Heart left ventricle (tissue), 16 donors: ENCODE results near the gene SCARB1. TPM values are rescaled to one million over a fixed set of nuclear protein-coding genes. Genes with fewer than 3 reads are reported as not detected.
A peak's percentile ranks its signal among the peaks of the same experiment; 100 is the strongest.

Experiments
- ATAC-seq, 4 donors: fragments of 200-7000 bp; cut with Tn5 transposase; one replicate each; pipeline ENCODE4 v1.9.1; 2020 to 2022; ENCODE audit warnings: moderate library complexity in 4 of 4, mild to moderate bottlenecking in 3 of 4, moderate number of reproducible peaks in 1 of 4
- DNase-seq, 5 donors: peaks; one replicate each; pipeline ENCODE4 v3.0.0-alpha.2; 2020
- H3K27ac ChIP-seq, 12 donors: fragments of 200-600 bp; sonication (generic) in 4 of 12; one replicate each; pipeline versions ENCODE4 v1.5.0 to v1.8.0; 2016 to 2022; ENCODE audit warnings: mild to moderate bottlenecking in 2 of 12
- H3K27me3 ChIP-seq, 9 donors: fragments of 200-600 bp; sonication (generic) in 2 of 9; one replicate each; pipeline versions ENCODE4 v1.5.1 to v1.8.0; 2016 to 2022; ENCODE audit warnings: mild to moderate bottlenecking in 3 of 9
- H3K36me3 ChIP-seq, 9 donors: fragments of 200-600 bp; sonication (generic) in 2 of 9; one replicate each; pipeline versions ENCODE4 v1.5.0 to v1.8.0; 2018 to 2022; ENCODE audit warnings: mild to moderate bottlenecking in 2 of 9
- H3K4me1 ChIP-seq, 12 donors: fragments of 200-600 bp; sonication (generic) in 4 of 12; one replicate each; pipeline versions ENCODE4 v1.5.0 to v1.8.0; 2016 to 2022; ENCODE audit warnings: mild to moderate bottlenecking in 3 of 12
- H3K4me3 ChIP-seq, 12 donors: fragments of 200-600 bp; sonication (generic) in 4 of 12; one replicate each; pipeline versions ENCODE4 v1.5.0 to v1.8.0; 2017 to 2022; ENCODE audit warnings: mild to moderate bottlenecking in 9 of 12, moderate library complexity in 4 of 12
- H3K9me3 ChIP-seq, 12 donors: fragments of 200-600 bp; sonication (generic) in 4 of 12; one replicate each; pipeline versions ENCODE4 v1.5.0 to v1.8.0; 2016 to 2022; ENCODE audit warnings: mild to moderate bottlenecking in 1 of 12
- POLR2A ChIP-seq, 2 donors: fragments of 450-650 bp; IDR thresholded peaks; one replicate each; pipeline ENCODE4 v1.6.1; 2017; ENCODE audit warnings: antibody characterized with exemption in 2 of 2, mild to moderate bottlenecking in 2 of 2, moderate library complexity in 2 of 2
- WGBS, 4 donors: extraction: QIAGEN DNeasy Blood & Tissue Kit in 2 of 4; methylation state at CpG; one replicate each; pipeline versions ENCODE4 v1.1.5 to v1.1.7; 2013 to 2018; 5-methylcytosine and 5-hydroxymethylcytosine counted together
- intact Hi-C, 10 donors: fragments of 100-400 bp; cut with DNase I; formaldehyde crosslinking; loops; one replicate each; pipeline versions ENCODE4 v1.11.1 to v1.14.2; 2022
- polyA plus RNA-seq, 2 donors: library from polyadenylated mRNA; stranded (reverse); fragments of 200-250 nt; gene quantifications; one replicate each; pipeline ENCODE4 v1.2.3, GENCODE V29; 2013
- total RNA-seq, 9 donors: library from RNA; depleted of rRNA in 2 of 9; stranded (reverse); fragments of >200 nt in 2 of 9; fragmentation: NEBNext Ultra II Directional in 3 of 9; extraction: Animal tissue kit (Norgen Biotek cat#: 25700) in 3 of 9; gene quantifications; one replicate each; pipeline versions ENCODE4 v1.1.0 to v1.2.4, GENCODE V29; 2016 to 2023
- TF ChIP-seq, protein P1 (sequence below), 12 donors: fragments of 200-600 bp; sonication (generic) in 4 of 12; IDR thresholded peaks; one replicate each; pipeline versions ENCODE4 v1.5.0 to v1.8.0; 2018 to 2022; ENCODE audit warnings: antibody characterized with exemption in 12 of 12, mild to moderate bottlenecking in 5 of 12
- donor health status: ischemic (EF 13 %, LVEDD 7.1; RV severe dilation, severe dysfunction).
- donor health status: healthy with polysubstance abuse.
- donor health status: DM: no; HTN: yes; CAD: no.
- donor health status: DM: no; HTN: no; CAD: no.
- donor health status: ischemic (EF 25% LVEDD 6.9; RV normal size, moderate dysfunction).
- donor health status: ischemic (EF 25% LVEDD 5.7; RV mildly dilated, moderate dysfunction).
- donor health status: healthy.
- donor health status: DM: yes; HTN: yes; CAD: no.
- donor health status: ischemic (EF 35%, LVEDD 5.7; RV mildly dilated, moderate dysfunction).
- donor health status: nonischemic (EF 11% LVEDD 7.7; RV severe dilation, severe dysfunction).
- donor health status: DM: yes; HTN: yes; CAD: no.
- donor health status: PGD.
- donor health status: ischemic (EF 29% LVEDD 5.4; RV normal size, mild dysfunction).
- donor health status: nonischemic (EF 23%, LVEDD 6.1; RV moderate dilation, normal function).

SCARB1 gene
- total and polyA plus RNA-seq, 11 donors, result 6.9 to 21.7 (median 14.0) TPM

DNA sequence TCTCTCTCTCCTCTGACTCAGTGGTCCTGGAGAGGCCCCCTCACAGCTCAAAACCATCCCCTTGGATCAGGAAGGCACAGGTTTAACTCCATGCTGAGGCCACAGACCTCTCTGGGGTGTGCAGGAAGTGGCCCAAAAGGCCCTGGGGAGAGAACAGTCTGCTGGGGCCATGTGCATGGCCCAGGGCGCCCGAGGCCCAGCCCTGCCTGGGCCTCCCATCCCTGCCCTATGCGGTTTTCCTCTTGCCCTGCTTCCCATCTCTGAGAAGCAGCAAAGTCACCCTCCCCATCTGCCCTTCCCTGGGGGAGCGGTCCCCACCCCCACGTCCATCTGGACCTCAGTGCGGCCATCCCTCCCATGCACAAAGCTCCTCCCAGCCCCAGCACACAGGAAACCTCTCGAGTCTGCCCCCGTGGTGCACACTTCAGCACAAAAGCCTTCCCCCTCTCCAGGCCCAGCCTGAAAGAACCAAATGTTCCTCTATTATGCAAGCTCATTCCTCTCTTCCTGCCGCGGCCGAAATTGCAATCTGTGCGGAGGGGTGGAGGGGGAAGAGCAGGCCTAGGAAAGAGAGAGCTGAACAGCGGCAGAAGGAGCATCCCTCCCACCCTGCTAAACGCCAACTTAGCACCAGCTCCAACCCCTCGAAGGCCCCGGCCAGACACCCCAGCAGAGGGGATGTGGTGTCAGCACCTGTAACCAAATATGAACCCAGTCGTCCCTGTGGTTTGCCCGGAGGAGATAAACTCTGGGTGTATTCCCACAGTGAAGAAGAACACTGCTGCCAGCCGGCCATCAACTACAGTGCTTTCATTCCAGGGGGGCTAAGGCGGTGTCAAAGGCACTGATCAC is 108.5 kb downstream of the SCARB1 start:
- Histone ChIP-seq H3K27me3 (no peaks in the 10 kb centered on the region), H3K36me3 (no peaks in the 10 kb centered on the region), H3K4me1 (peaks cover 3 to 74% (median 35%) of the 10 kb centered on the region in 12 donors), H3K9me3 (peaks cover 0 to 11% (median 0%) of the 10 kb centered on the region in 12 donors), H3K27ac (peak overlapping the region; percentile 73 to 95 (median 86)), H3K4me3 (no peak overlapping the region)
- DNase-seq (peak; percentile 86 to 94 (median 91)), ATAC-seq (peak; percentile 91 to 95 (median 94))
- TF ChIP-seq POLR2A (IDR thresholded peaks at IDR 0.05), result peak in 1 of 2 donors; percentile 16
- TF ChIP-seq, protein P1, sequence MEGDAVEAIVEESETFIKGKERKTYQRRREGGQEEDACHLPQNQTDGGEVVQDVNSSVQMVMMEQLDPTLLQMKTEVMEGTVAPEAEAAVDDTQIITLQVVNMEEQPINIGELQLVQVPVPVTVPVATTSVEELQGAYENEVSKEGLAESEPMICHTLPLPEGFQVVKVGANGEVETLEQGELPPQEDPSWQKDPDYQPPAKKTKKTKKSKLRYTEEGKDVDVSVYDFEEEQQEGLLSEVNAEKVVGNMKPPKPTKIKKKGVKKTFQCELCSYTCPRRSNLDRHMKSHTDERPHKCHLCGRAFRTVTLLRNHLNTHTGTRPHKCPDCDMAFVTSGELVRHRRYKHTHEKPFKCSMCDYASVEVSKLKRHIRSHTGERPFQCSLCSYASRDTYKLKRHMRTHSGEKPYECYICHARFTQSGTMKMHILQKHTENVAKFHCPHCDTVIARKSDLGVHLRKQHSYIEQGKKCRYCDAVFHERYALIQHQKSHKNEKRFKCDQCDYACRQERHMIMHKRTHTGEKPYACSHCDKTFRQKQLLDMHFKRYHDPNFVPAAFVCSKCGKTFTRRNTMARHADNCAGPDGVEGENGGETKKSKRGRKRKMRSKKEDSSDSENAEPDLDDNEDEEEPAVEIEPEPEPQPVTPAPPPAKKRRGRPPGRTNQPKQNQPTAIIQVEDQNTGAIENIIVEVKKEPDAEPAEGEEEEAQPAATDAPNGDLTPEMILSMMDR (IDR thresholded peaks at IDR 0.05), result no peak
- intact Hi-C loops, result loop anchor here in 2 of 10 donors (5.0 kb wide), 2 partner anchors 73 to 253 kb away; no protein-coding TSS in a partner anchor
- WGBS, 4 donors, result 32 to 45% (median 41%) methylated on average over 20 of the region's 20 CpGs

DNA sequence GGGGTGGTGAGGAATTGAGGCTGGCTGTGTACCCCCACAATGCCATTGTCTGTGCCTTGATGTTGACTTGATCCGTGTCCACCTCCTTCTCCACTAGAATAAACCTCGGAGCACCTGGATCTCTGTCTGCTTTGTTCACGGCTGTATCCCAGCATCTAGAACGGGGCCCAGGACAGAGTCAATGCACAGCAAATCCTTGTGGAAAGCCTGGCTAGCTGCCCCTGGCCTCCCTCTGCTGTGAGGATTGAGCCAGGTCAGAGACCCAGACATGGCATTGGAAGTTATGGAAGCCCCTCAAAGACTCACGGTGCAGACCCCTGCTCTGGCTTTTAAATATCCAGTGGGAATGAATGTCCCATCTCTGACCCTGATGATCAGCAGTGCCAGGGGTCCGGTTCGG is 109.2 kb downstream of the SCARB1 start:
- Histone ChIP-seq H3K9me3 (peaks cover 0 to 11% (median 0%) of the 10 kb centered on the region in 12 donors), H3K4me1 (peaks cover 3 to 68% (median 29%) of the 10 kb centered on the region in 12 donors), H3K36me3 (no peaks in the 10 kb centered on the region), H3K27me3 (no peaks in the 10 kb centered on the region), H3K4me3 (no peak overlapping the region), H3K27ac (peak overlapping the region; percentile 73 to 95 (median 86))
- ATAC-seq, result no peak
- WGBS, 4 donors, result 88 to 94% (median 91%) methylated on average over 7 of the region's 7 CpGs
- intact Hi-C loops, result loop anchor here in 1 of 10 donors (5.0 kb wide), 1 partner anchor 72 kb away; no protein-coding TSS in a partner anchor
- TF ChIP-seq, protein P1 (IDR thresholded peaks at IDR 0.05), result no peak
- TF ChIP-seq POLR2A (IDR thresholded peaks at IDR 0.05), result no peak
- DNase-seq, result no peak

DNA sequence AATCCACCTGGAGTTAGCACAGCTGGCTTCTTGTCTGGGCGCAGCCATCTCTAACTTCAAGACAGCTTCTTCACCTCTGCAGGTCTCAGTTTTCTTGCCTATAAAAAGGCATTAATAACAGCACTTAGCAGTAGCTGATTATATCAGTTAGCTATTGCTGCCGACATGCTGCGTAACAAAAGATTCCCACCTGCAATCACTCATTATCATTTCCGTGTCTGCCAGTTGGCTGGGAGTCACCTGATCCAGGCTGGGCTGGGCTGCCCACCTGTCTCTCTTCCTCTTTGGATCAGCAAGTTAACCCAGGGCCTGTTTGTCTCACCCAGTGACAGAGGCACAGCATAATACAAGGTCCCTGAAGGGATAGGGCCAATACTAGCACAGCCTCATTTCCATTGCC is 109.7 kb downstream of the SCARB1 start:
- no peak overlapping the region for H3K4me3 ChIP-seq
- no peak for DNase-seq
- peaks cover 3 to 63% (median 24%) of the 10 kb centered on the region in 12 donors for H3K4me1 ChIP-seq
- H3K36me3 ChIP-seq, result no peaks in the 10 kb centered on the region
- no peak for ATAC-seq
- intact Hi-C loops, result loop anchor here in 1 of 10 donors (5.0 kb wide), 1 partner anchor 72 kb away; no protein-coding TSS in a partner anchor
- WGBS, 4 donors, result 95 to 100% (median 98%) methylated on average over 4 of the region's 4 CpGs
- peak overlapping the region in 10 of 12 donors; percentile 73 to 95 (median 86) for H3K27ac ChIP-seq
- TF ChIP-seq POLR2A (IDR thresholded peaks at IDR 0.05), result no peak
- TF ChIP-seq, protein P1 (IDR thresholded peaks at IDR 0.05), result no peak
- H3K9me3 ChIP-seq, result peaks cover 0 to 11% (median 0%) of the 10 kb centered on the region in 12 donors
- no peaks in the 10 kb centered on the region for H3K27me3 ChIP-seq

DNA sequence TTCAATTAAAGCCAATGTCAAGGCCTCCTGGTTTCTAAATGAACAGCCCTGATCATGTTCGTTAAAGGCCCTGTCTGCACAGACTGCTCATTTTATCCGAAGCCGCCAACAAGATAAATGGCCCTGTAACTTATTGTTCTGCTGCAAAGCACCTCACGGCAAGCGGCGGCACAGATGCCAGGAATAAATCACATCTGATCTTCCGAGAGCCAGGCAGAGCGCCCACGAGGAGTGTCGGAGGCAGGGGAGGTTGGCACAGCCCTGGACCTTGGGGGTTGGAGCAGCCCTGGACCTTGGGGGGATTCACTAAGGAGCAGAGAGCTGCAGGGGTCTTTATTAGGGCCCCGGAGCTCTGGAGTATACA is 110.5 kb downstream of the SCARB1 start:
- H3K9me3 ChIP-seq, result peaks cover 0 to 11% (median 0%) of the 10 kb centered on the region in 12 donors
- no peaks in the 10 kb centered on the region for H3K36me3 ChIP-seq
- H3K27me3 ChIP-seq, result no peaks in the 10 kb centered on the region
- TF ChIP-seq, protein P1 (IDR thresholded peaks at IDR 0.05), result no peak
- no peak for TF ChIP-seq POLR2A (IDR thresholded peaks at IDR 0.05)
- 73 to 88% (median 81%) methylated on average over 11 of the region's 11 CpGs for WGBS, 4 donors
- peaks cover 3 to 59% (median 22%) of the 10 kb centered on the region in 12 donors for H3K4me1 ChIP-seq
- DNase-seq (no peak), ATAC-seq (peak in 1 of 4 donors; percentile 3)
- peak overlapping the region in 6 of 12 donors; percentile 30 to 95 (median 86) for H3K27ac ChIP-seq
- no peak overlapping the region for H3K4me3 ChIP-seq
- intact Hi-C loops, result loop anchor here in 1 of 10 donors (5.0 kb wide), 1 partner anchor 71 kb away; no protein-coding TSS in a partner anchor
